ENCODE data around the gene PDE6A.

DNA sequence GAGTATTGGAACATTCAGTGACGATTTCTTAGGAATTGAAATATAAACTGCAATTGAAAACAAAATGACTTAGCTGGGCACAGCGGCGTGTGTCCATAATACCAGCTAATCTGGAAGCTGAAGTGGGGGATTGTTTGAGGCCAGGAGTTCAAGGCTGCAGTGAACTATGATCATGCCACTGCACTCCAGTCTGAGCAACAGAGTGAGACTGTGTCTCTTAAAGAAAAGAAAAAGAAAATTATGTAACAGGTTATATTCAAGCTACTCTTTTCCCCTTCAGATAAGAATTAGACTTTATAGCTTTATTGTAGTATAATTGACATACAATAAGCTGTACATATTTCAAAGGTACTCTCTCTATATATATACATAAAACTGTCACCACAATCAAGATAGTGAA, 22.4 kb upstream of the PDE6A start:
- TF ChIP-seq POLR2A (IDR thresholded peaks at IDR 0.05; ENCODE audit: low read length), result no peak
- TF ChIP-seq GATA1 (IDR thresholded peaks at IDR 0.05; ENCODE audit: low read depth, low read length), result no peak

Data from erythroblast (primary cell).